ENCODE results near the gene SETD2. TPM values are rescaled to one million over a fixed set of nuclear protein-coding genes. Genes with fewer than 3 reads are reported as not detected.
"Not testable (repeated sequence)": the region's sequence is repeated elsewhere in the genome, so short reads cannot be mapped to it uniquely, and the experiment has no call there.

Gene SETD2
- polyA plus RNA-seq, 3 donors: 3.1 to 22.4 (median 7.5) TPM

- Mint-ChIP-seq H3K4me1 (no peaks in the 10 kb centered on the region), H3K36me3 (peaks cover 1 to 9% of the 10 kb centered on the region in 2 donors), H3K27ac (no peak overlapping the region), H3K4me3 (no peak overlapping the region), H3K9me3 (peaks cover 0 to 3% (median 2%) of the 10 kb centered on the region in 7 donors), H3K27me3 (ENCODE audit: low read depth in 3 of 3) (no peaks in the 10 kb centered on the region)
- Histone ChIP-seq H3K9ac (ENCODE audit: insufficient read depth, low read length, poor library complexity, severe bottlenecking) (no peak overlapping the region), H4K20me1 (ENCODE audit: insufficient read depth, low read length) (no peaks in the 10 kb centered on the region), H3K27me3 (ENCODE audit: control insufficient read depth in 2 of 2, insufficient read depth in 2 of 2, low read length in 2 of 2) (no peaks in the 10 kb centered on the region), H3K27ac (ENCODE audit: low read depth in 1 of 2, low read length in 2 of 2) (no peak overlapping the region), H2AFZ (ENCODE audit: insufficient read depth, low read depth, low read length, poor library complexity, severe bottlenecking) (no peak overlapping the region), H3K4me3 (replicated peaks in 1 of 3; ENCODE audit: low read depth in 2 of 3, low read length in 3 of 3) (no peak overlapping the region), H3K9me3 (replicated peaks in 1 of 2; ENCODE audit: control insufficient read depth in 1 of 2, insufficient read depth in 1 of 2, low read length in 2 of 2) (no peaks in the 10 kb centered on the region), H3K4me1 (ENCODE audit: control insufficient read depth in 1 of 2, insufficient read depth in 2 of 2, low read length in 2 of 2) (no peaks in the 10 kb centered on the region), H3K79me2 (ENCODE audit: insufficient read depth, low read length) (no peaks in the 10 kb centered on the region), H3K4me2 (replicated peaks; ENCODE audit: extremely low read depth, low read length, poor library complexity, severe bottlenecking) (no peak overlapping the region), H3K36me3 (replicated peaks in 1 of 2; ENCODE audit: control insufficient read depth in 1 of 2, insufficient read depth in 2 of 2, low read length in 2 of 2) (no peaks in the 10 kb centered on the region)
- WGBS (ENCODE audit: insufficient coverage): 82% methylated on average over 2 of the region's 4 CpGs
- no peak for DNase-seq
- intact Hi-C loops (cut with micrococcal nuclease): no loop called here
- no peak for TF ChIP-seq CTCF (IDR thresholded peaks at IDR 0.05)
These were observed 30.3 kb upstream of the SETD2 start for GRCh38 chr3:47193871-47194859.

GRCh38 chr3:47186285-47186684, 22.4 kb upstream of the SETD2 start:
- Histone ChIP-seq H3K4me1 (ENCODE audit: control insufficient read depth in 1 of 2, insufficient read depth in 2 of 2, low read length in 2 of 2) (no peaks in the 10 kb centered on the region), H3K9me3 (replicated peaks in 1 of 2; ENCODE audit: control insufficient read depth in 1 of 2, insufficient read depth in 1 of 2, low read length in 2 of 2) (no peaks in the 10 kb centered on the region), H3K79me2 (ENCODE audit: insufficient read depth, low read length) (no peaks in the 10 kb centered on the region), H3K36me3 (replicated peaks in 1 of 2; ENCODE audit: control insufficient read depth in 1 of 2, insufficient read depth in 2 of 2, low read length in 2 of 2) (no peaks in the 10 kb centered on the region), H4K20me1 (ENCODE audit: insufficient read depth, low read length) (no peaks in the 10 kb centered on the region), H3K4me2 (replicated peaks; ENCODE audit: extremely low read depth, low read length, poor library complexity, severe bottlenecking) (no peak overlapping the region), H3K27ac (ENCODE audit: low read depth in 1 of 2, low read length in 2 of 2) (no peak overlapping the region), H3K9ac (ENCODE audit: insufficient read depth, low read length, poor library complexity, severe bottlenecking) (no peak overlapping the region), H3K4me3 (replicated peaks in 1 of 3; ENCODE audit: low read depth in 2 of 3, low read length in 3 of 3) (no peak overlapping the region), H2AFZ (ENCODE audit: insufficient read depth, low read depth, low read length, poor library complexity, severe bottlenecking) (no peak overlapping the region), H3K27me3 (ENCODE audit: control insufficient read depth in 2 of 2, insufficient read depth in 2 of 2, low read length in 2 of 2) (no peaks in the 10 kb centered on the region)
- no peaks in the 10 kb centered on the region for H3K27me3 Mint-ChIP-seq (ENCODE audit: low read depth in 3 of 3)
- H3K27ac Mint-ChIP-seq: no peak overlapping the region
- no peaks in the 10 kb centered on the region for H3K4me1 Mint-ChIP-seq
- no peak for DNase-seq
- H3K9me3 Mint-ChIP-seq: no peaks in the 10 kb centered on the region
- H3K4me3 Mint-ChIP-seq: no peak overlapping the region
- intact Hi-C loops (cut with micrococcal nuclease): no loop called here
- H3K36me3 Mint-ChIP-seq: peaks cover 4 to 9% of the 10 kb centered on the region in 2 donors
- no peak for TF ChIP-seq CTCF (IDR thresholded peaks at IDR 0.05)
- no CpG with 5 or more reads among the region's 2 CpGs for WGBS (ENCODE audit: insufficient coverage)

DNA sequence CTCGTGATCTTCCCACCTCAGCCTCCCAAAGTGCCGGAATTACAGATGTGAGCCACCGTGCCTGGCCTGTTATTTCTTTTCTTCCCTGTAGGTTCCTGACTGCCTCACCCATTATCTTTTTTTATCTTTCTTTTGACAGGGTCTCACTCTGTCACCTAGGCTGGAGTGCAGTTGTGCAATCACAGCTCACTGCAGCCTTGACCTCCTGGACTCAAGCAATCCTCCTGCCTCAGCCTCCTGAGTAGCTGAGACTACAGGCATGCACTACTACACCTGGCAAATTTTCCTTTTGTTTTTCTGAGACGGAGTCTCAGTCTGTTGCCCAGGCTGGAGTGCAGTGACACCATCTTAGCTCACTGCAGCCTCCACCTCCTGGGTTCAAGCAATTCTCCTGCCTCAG, 17.8 kb upstream of the SETD2 start:
- H3K4me2 ChIP-seq (replicated peaks; ENCODE audit: extremely low read depth, low read length, poor library complexity, severe bottlenecking); DNase-seq; H3K79me2 ChIP-seq (ENCODE audit: insufficient read depth, low read length): not testable (repeated sequence)

More for the DNA sequence above, 17.8 kb upstream of the SETD2 start:
- H3K4me3 Mint-ChIP-seq; H3K9ac ChIP-seq (ENCODE audit: insufficient read depth, low read length, poor library complexity, severe bottlenecking); H4K20me1 ChIP-seq (ENCODE audit: insufficient read depth, low read length); intact Hi-C loops (cut with micrococcal nuclease); H3K9me3 ChIP-seq (replicated peaks in 1 of 2; ENCODE audit: control insufficient read depth in 1 of 2, insufficient read depth in 1 of 2, low read length in 2 of 2); H3K27me3 Mint-ChIP-seq (ENCODE audit: low read depth in 3 of 3); H3K4me1 ChIP-seq (ENCODE audit: control insufficient read depth in 1 of 2, insufficient read depth in 2 of 2, low read length in 2 of 2); H3K4me1 Mint-ChIP-seq; H3K9me3 Mint-ChIP-seq; H3K27ac ChIP-seq (ENCODE audit: low read depth in 1 of 2, low read length in 2 of 2); H3K27me3 ChIP-seq (ENCODE audit: control insufficient read depth in 2 of 2, insufficient read depth in 2 of 2, low read length in 2 of 2); H2AFZ ChIP-seq (ENCODE audit: insufficient read depth, low read depth, low read length, poor library complexity, severe bottlenecking); H3K4me3 ChIP-seq (replicated peaks in 1 of 3; ENCODE audit: low read depth in 2 of 3, low read length in 3 of 3): not testable (repeated sequence)
- H3K36me3 ChIP-seq (replicated peaks in 1 of 2; ENCODE audit: control insufficient read depth in 1 of 2, insufficient read depth in 2 of 2, low read length in 2 of 2): peaks cover 0 to 16% of the 10 kb centered on the region in 2 donors
- peak overlapping the region in 1 of 7 donors; percentile 20 for H3K27ac Mint-ChIP-seq
- 100% methylated on average over 4 of the region's 4 CpGs for WGBS (ENCODE audit: insufficient coverage)
- peaks cover 15 to 27% of the 10 kb centered on the region in 2 donors for H3K36me3 Mint-ChIP-seq
